Kidney (tissue), 14 donors: ENCODE measurements around the gene APOBEC3A. TPM values are rescaled to one million over a fixed set of nuclear protein-coding genes. Genes with fewer than 3 reads are reported as not detected.
"Not testable (repeated sequence)": the region's sequence is repeated elsewhere in the genome, so short reads cannot be mapped to it uniquely, and the experiment has no call there.

ENCODE experiments used
- DNase-seq, 5 donors: peaks; one replicate each; pipeline ENCODE4 v3.0.0-alpha.2; 2013 to 2020
- FAIRE-seq: peaks from 2 replicates; lab custom pipeline; 2012; peaks lifted over from hg19 to GRCh38; lab: Jason Lieb, UNC
- H3K27ac ChIP-seq, 2 donors: one replicate each; pipeline ENCODE4 v1.7.0; 2013; ENCODE audit warnings: low read depth in 2 of 2, low read length in 2 of 2, inconsistent platforms in 1 of 2
- H3K27me3 ChIP-seq: one replicate; pipeline ENCODE4 v1.7.1; 2013; ENCODE audit warnings: low read length, inconsistent platforms; ENCODE audit not compliant: control insufficient read depth, insufficient read depth
- H3K36me3 ChIP-seq, 3 donors: one replicate each; pipeline versions ENCODE4 v1.7.0 to v1.7.1; 2013; ENCODE audit warnings: low read length in 3 of 3, control low read depth in 1 of 3, inconsistent platforms in 1 of 3; ENCODE audit not compliant: insufficient read depth in 3 of 3, control insufficient read depth in 2 of 3
- H3K4me1 ChIP-seq, 3 donors: one replicate each; pipeline versions ENCODE4 v1.7.0 to v1.7.1; 2013; ENCODE audit warnings: low read length in 3 of 3, inconsistent platforms in 1 of 3, low read depth in 1 of 3; ENCODE audit not compliant: control insufficient read depth in 2 of 3, insufficient read depth in 2 of 3
- H3K4me3 ChIP-seq, 3 donors: one replicate each; pipeline versions ENCODE4 v1.7.0 to v1.8.1; 2013; ENCODE audit warnings: low read length in 3 of 3, control low read depth in 1 of 3, inconsistent platforms in 1 of 3
- H3K9ac ChIP-seq, 3 donors: one replicate each; pipeline versions ENCODE4 v1.7.0 to v1.7.1; 2013; ENCODE audit warnings: low read length in 3 of 3, control low read depth in 1 of 3, inconsistent platforms in 1 of 3
- H3K9me3 ChIP-seq, 3 donors: one replicate each; pipeline versions ENCODE4 v1.7.0 to v1.7.1; 2013; ENCODE audit warnings: low read length in 3 of 3, control low read depth in 1 of 3, inconsistent platforms in 1 of 3; ENCODE audit not compliant: control insufficient read depth in 2 of 3, insufficient read depth in 1 of 3
- intact Hi-C: fragments of 100-400 bp; cut with DNase I; formaldehyde crosslinking; loops from one replicate; pipeline ENCODE4 v1.11.1; 2022
- polyA plus RNA-seq: library from polyadenylated mRNA; stranded (reverse); fragments of 350-450 nt; fragmentation: Illumina TruSeq; extraction: RNeasy Lipid Tissue Mini Kit (QIAGEN cat#74804); gene quantifications from one replicate; pipeline ENCODE4 v1.2.3, GENCODE V29; 2014; ENCODE audit warnings: low read depth, low replicate concordance; ENCODE audit not compliant: insufficient read depth
- total RNA-seq: library from RNA; stranded (reverse); fragmentation: NEBNext Ultra II Directional; extraction: Animal tissue kit (Norgen Biotek cat#: 25700); gene quantifications from one replicate; pipeline ENCODE4 v1.2.1, GENCODE V29; 2021
- TF ChIP-seq, protein P1 (sequence below): IDR thresholded peaks from 3 replicates; pipeline ENCODE4 v1.5.1; 2012; ENCODE audit warnings: mild to moderate bottlenecking, moderate library complexity, borderline replicate concordance; ENCODE audit not compliant: insufficient read depth; ENCODE audit errors: extremely low read depth
- donor health status: control.
- donor health status: control.
- donor health status: control.
- donor health status: control.
- donor health status: control.
- donor health status: DM: yes; HTN: yes; CAD: no.
- donor health status: Normal renal cell carcinoma (clear cell type).

APOBEC3A gene
- total and polyA plus RNA-seq, 2 donors from 2014 or later: 1.2 TPM; not detected in 1

DNA sequence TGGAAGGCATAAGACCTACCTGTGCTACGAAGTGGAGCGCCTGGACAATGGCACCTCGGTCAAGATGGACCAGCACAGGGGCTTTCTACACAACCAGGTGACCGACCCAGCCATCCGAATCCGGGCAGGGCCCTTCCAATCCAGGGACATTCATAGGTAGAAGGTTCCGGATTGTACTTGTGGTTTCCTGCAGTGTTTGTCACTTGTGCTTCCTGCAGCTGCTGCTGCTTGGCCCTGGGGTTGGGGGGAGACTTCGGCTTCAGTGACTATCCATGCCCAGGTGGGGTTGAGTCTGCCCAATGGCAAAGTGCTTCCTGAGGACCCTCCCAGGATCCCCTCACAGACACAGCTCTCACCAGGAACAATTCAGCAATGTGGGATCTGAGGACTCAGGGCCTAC is 2.2 kb downstream of the APOBEC3A start:
- intact Hi-C loops: no loop called here
- Histone ChIP-seq H3K4me1 (peaks cover 0 to under 1% (median 0%) of the 10 kb centered on the region in 3 donors), H3K4me3 (no peak overlapping the region), H3K36me3 (no peaks in the 10 kb centered on the region), H3K9ac (no peak overlapping the region), H3K27me3 (no peaks in the 10 kb centered on the region), H3K27ac (no peak overlapping the region), H3K9me3 (no peaks in the 10 kb centered on the region)
- TF ChIP-seq, protein P1, sequence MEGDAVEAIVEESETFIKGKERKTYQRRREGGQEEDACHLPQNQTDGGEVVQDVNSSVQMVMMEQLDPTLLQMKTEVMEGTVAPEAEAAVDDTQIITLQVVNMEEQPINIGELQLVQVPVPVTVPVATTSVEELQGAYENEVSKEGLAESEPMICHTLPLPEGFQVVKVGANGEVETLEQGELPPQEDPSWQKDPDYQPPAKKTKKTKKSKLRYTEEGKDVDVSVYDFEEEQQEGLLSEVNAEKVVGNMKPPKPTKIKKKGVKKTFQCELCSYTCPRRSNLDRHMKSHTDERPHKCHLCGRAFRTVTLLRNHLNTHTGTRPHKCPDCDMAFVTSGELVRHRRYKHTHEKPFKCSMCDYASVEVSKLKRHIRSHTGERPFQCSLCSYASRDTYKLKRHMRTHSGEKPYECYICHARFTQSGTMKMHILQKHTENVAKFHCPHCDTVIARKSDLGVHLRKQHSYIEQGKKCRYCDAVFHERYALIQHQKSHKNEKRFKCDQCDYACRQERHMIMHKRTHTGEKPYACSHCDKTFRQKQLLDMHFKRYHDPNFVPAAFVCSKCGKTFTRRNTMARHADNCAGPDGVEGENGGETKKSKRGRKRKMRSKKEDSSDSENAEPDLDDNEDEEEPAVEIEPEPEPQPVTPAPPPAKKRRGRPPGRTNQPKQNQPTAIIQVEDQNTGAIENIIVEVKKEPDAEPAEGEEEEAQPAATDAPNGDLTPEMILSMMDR: no peak
- DNase-seq (peak in 1 of 5 donors; percentile 43), FAIRE-seq (no peak)

DNA sequence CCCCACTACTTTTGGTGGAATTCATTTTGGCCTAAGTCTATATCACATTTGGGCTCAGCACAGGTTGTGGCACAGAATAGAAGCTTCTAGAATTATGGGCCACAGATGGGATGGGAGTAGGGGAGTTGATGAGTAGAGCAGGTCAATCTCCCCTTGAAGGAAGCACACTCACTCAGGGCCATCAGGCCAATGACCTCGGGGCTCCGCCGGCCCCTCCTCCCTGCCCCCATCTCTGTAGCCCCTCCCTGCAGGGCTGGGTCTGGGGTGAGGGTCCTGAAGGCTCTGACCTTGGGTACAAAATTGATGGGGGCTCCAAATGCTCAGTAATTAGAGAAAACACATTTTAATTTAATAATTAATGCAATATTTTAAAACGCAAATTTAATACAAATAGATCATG is 3.3 kb downstream of the APOBEC3A start:
- H3K4me3 ChIP-seq, H3K27me3 ChIP-seq, H3K36me3 ChIP-seq, H3K27ac ChIP-seq, intact Hi-C loops, H3K4me1 ChIP-seq, FAIRE-seq, H3K9me3 ChIP-seq, H3K9ac ChIP-seq: not testable (repeated sequence)
- DNase-seq: peak in 1 of 5 donors; percentile 29

DNA sequence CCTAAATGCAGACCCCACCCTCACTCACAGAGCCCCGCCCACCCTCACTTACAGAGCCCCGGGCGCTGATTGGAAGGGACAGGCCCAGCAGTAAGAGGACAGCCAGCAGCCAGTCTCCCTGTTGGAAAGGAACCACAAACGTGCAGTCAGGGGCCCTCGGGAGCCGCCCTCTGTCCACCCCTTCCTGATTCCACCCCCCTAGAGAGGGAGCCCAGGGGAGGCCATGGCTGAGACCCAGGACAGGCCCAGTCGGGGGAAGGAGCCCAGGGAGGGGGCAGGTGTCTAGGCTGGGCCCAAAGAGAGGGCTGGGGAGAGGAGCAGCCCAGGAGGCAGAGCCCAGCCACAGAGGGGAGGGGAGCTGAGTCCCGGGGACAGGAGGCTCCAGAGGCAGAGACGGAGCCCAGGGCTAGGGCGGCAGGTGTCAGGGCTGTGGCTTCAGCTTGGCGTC is 5.9 kb downstream of the APOBEC3A start:
- H3K9ac ChIP-seq, FAIRE-seq, intact Hi-C loops, H3K4me3 ChIP-seq, H3K27me3 ChIP-seq, H3K36me3 ChIP-seq, H3K27ac ChIP-seq, H3K9me3 ChIP-seq, H3K4me1 ChIP-seq: not testable (repeated sequence)
- DNase-seq: peak in 1 of 5 donors; percentile 62

DNA sequence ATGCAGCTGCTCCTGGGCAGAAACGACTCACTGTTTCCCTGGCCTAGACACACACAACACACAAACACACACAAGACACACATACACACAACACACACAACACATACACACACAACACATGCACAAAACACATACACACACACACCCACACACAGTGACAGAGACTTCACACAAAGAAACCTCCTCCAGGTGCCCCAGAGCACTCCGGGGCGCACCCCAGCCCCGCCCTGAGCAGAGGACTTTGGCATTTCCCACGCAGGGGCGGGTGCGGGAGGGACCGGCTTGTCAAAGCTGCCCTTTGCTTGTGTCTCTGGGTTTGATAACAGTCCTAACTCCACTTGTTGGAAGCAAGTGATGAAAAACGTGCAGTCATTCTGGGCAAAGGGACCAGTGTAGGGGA is 6.5 kb downstream of the APOBEC3A start:
- Histone ChIP-seq H3K36me3 (no peaks in the 10 kb centered on the region), H3K9me3 (no peaks in the 10 kb centered on the region), H3K27ac (no peak overlapping the region), H3K9ac (no peak overlapping the region), H3K27me3 (no peaks in the 10 kb centered on the region), H3K4me3 (no peak overlapping the region), H3K4me1 (peaks cover 0 to 5% (median 0%) of the 10 kb centered on the region in 3 donors)
- TF ChIP-seq, protein P1: no peak
- FAIRE-seq (no peak), DNase-seq (peak in 2 of 5 donors; percentile 57 to 58)
- intact Hi-C loops: no loop called here
